GM18511 (cell line): ENCODE measurements around the gene PPP1R1A.

Source experiments
- ATAC-seq: cut with Tn5 transposase; IDR thresholded peaks from one replicate; pipeline ENCODE4 v1.9.1; 2021; ENCODE audit warnings: mild to moderate bottlenecking, moderate library complexity; ENCODE audit not compliant: unreplicated experiment

Gene PPP1R1A

GRCh38 chr12:54588110-54588889, at the start of gene PPP1R1A:
Gene PPP1R1A, minus strand, starts transcription at chr12:54588659. Its CDS starts 171 bp downstream, at chr12:54588488.
- no peak for ATAC-seq

- ATAC-seq, result no peak
These were observed 46.3 kb upstream of the PPP1R1A start, which contains the start of gene LACRT for GRCh38 chr12:54634795-54635194. Gene LACRT, minus strand, starts transcription at chr12:54634895. Its CDS starts 54 bp downstream, at chr12:54634841.

GRCh38 chr12:54631988-54632728, 43.7 kb upstream of the PPP1R1A start:
- ATAC-seq, result no peak

- no peak for ATAC-seq
These were observed 43.1 kb upstream of the PPP1R1A start for GRCh38 chr12:54631551-54631950.

- ATAC-seq, result no peak
These were observed 41.5 kb upstream of the PPP1R1A start for GRCh38 chr12:54629925-54630324.

- ATAC-seq, result no peak
These were observed 39.9 kb upstream of the PPP1R1A start for GRCh38 chr12:54628186-54628846.

- no peak for ATAC-seq
These were observed 38.8 kb upstream of the PPP1R1A start for GRCh38 chr12:54627304-54627703.

GRCh38 chr12:54625598-54625997, 37.1 kb upstream of the PPP1R1A start:
- no peak for ATAC-seq

- no peak for ATAC-seq
These were observed 36.1 kb upstream of the PPP1R1A start for GRCh38 chr12:54624315-54625279.

GRCh38 chr12:54622463-54623183, 34.2 kb upstream of the PPP1R1A start:
- no peak for ATAC-seq

GRCh38 chr12:54616933-54617680, 28.6 kb upstream of the PPP1R1A start:
- no peak for ATAC-seq

GRCh38 chr12:54612225-54612750, 23.8 kb upstream of the PPP1R1A start:
- no peak for ATAC-seq

GRCh38 chr12:54611715-54612149, 23.3 kb upstream of the PPP1R1A start:
- ATAC-seq, result no peak

GRCh38 chr12:54608769-54609168, 20.3 kb upstream of the PPP1R1A start:
- no peak for ATAC-seq

GRCh38 chr12:54608156-54608555, 19.7 kb upstream of the PPP1R1A start:
- no peak for ATAC-seq

GRCh38 chr12:54606556-54606955, 18.1 kb upstream of the PPP1R1A start:
- ATAC-seq, result no peak

GRCh38 chr12:54605138-54605970, 16.9 kb upstream of the PPP1R1A start:
- ATAC-seq, result no peak

- no peak for ATAC-seq
These were observed 16.0 kb upstream of the PPP1R1A start for GRCh38 chr12:54604436-54604835.
